Smooth muscle cell (in vitro differentiated cells): ENCODE data around the gene ZFPL1. TPM values are rescaled to one million over a fixed set of nuclear protein-coding genes. Genes with fewer than 3 reads are reported as not detected.
A peak's percentile ranks its signal among the peaks of the same experiment; 100 is the strongest.

Experiments
- DNase-seq: peaks from one replicate; lab custom pipeline; 2025; ENCODE audit not compliant: unreplicated experiment; lab: John Stamatoyannopoulos, UW
- H2AFZ ChIP-seq: fragments of 200-600 bp; sonication (generic); 2 replicates; pipeline ENCODE4 v1.6.0; 2016; ENCODE audit warnings: antibody characterized with exemption, low read depth, mild to moderate bottlenecking
- H3F3A ChIP-seq: fragments of 200-600 bp; sonication (generic); 2 replicates; pipeline ENCODE4 v1.6.0; 2017; ENCODE audit warnings: antibody characterized with exemption, low read depth
- H3K27ac ChIP-seq: fragments of 200-600 bp; sonication (generic); 2 replicates; pipeline ENCODE4 v1.5.1; 2016; ENCODE audit warnings: low read depth, mild to moderate bottlenecking
- H3K27me3 ChIP-seq: fragments of 200-600 bp; sonication (generic); 2 replicates; pipeline ENCODE4 v1.6.1; 2016; ENCODE audit warnings: low read depth, mild to moderate bottlenecking
- H3K36me3 ChIP-seq: fragments of 200-600 bp; sonication (generic); 2 replicates; pipeline ENCODE4 v1.5.1; 2016; ENCODE audit warnings: low read depth
- H3K4me1 ChIP-seq: fragments of 200-600 bp; sonication (generic); 2 replicates; pipeline ENCODE4 v1.5.1; 2016; ENCODE audit warnings: low read depth
- H3K4me2 ChIP-seq: fragments of 200-600 bp; sonication (generic); 2 replicates; pipeline ENCODE4 v1.6.0; 2016; ENCODE audit warnings: mild to moderate bottlenecking
- H3K4me3 ChIP-seq: fragments of 200-600 bp; sonication (generic); 2 replicates; pipeline ENCODE4 v1.5.1; 2016; ENCODE audit warnings: mild to moderate bottlenecking
- H3K79me2 ChIP-seq: fragments of 200-600 bp; sonication (generic); 2 replicates; pipeline ENCODE4 v1.6.0; 2016; ENCODE audit warnings: low read depth, mild to moderate bottlenecking
- H3K9ac ChIP-seq: fragments of 200-600 bp; sonication (generic); 2 replicates; pipeline ENCODE4 v1.6.0; 2016; ENCODE audit warnings: low read depth
- H3K9me3 ChIP-seq: fragments of 200-600 bp; sonication (generic); replicated peaks from 2 replicates; pipeline ENCODE4 v1.5.1; 2016; ENCODE audit warnings: low read depth
- H4K20me1 ChIP-seq: fragments of 200-600 bp; sonication (generic); 2 replicates; pipeline ENCODE4 v1.6.0; 2016; ENCODE audit warnings: low read depth
- CTCF ChIP-seq: fragments of 200-600 bp; sonication (generic); IDR thresholded peaks from 2 replicates; pipeline ENCODE4 v1.5.1; 2017; ENCODE audit warnings: borderline replicate concordance, mild to moderate bottlenecking, antibody characterized with exemption; ENCODE audit not compliant: insufficient read depth, poor library complexity, severe bottlenecking
- WGBS: methylation state at CpG from one replicate; pipeline ENCODE4 v1.1.7; 2016; ENCODE audit warnings: low lambda C conversion rate; 5-methylcytosine and 5-hydroxymethylcytosine counted together
- polyA plus RNA-seq: library from polyadenylated mRNA; unstranded; fragments of >200 nt; fragmentation: Nextera tagmentation; extraction: Ambion mirVana; gene quantifications from 2 replicates; pipeline ENCODE4 v1.2.1, GENCODE V29; 2016
- total RNA-seq: library from RNA; depleted of rRNA; stranded (reverse); fragments of >200 nt; gene quantifications from 2 replicates; pipeline ENCODE4 v1.2.3, GENCODE V29; 2014

ZFPL1 gene
- total and polyA plus RNA-seq, 2 experiments from 2014 or later = 87.1 to 91.0 TPM

- Histone ChIP-seq H2AFZ (no peak overlapping the region), H3K36me3 (no peaks in the 10 kb centered on the region), H4K20me1 (peaks cover 10% of the 10 kb centered on the region), H3K9ac (no peak overlapping the region), H3K9me3 (no peaks in the 10 kb centered on the region), H3K27me3 (no peaks in the 10 kb centered on the region), H3K79me2 (peaks cover 28% of the 10 kb centered on the region), H3K4me2 (no peak overlapping the region), H3F3A (no peaks in the 10 kb centered on the region), H3K4me1 (no peaks in the 10 kb centered on the region), H3K27ac (no peak overlapping the region), H3K4me3 (no peak overlapping the region)
- DNase-seq = no peak
- TF ChIP-seq CTCF = no peak
- 95% methylated on average over 8 of the region's 8 CpGs for WGBS
These were observed 18.4 kb downstream of the ZFPL1 start for GRCh38 chr11:65102142-65103095.

- Histone ChIP-seq H3K4me1 (no peaks in the 10 kb centered on the region), H3K36me3 (no peaks in the 10 kb centered on the region), H3K9me3 (no peaks in the 10 kb centered on the region), H3K79me2 (peaks cover 23% of the 10 kb centered on the region), H3F3A (no peaks in the 10 kb centered on the region), H2AFZ (no peak overlapping the region), H3K27ac (peak overlapping the region; percentile 35), H3K27me3 (no peaks in the 10 kb centered on the region), H3K4me2 (no peak overlapping the region), H3K4me3 (no peak overlapping the region), H4K20me1 (peaks cover 10% of the 10 kb centered on the region), H3K9ac (no peak overlapping the region)
- TF ChIP-seq CTCF = no peak
- DNase-seq = no peak
These were observed 19.5 kb downstream of the ZFPL1 start for GRCh38 chr11:65103476-65103875.

- Histone ChIP-seq H3K9me3 (no peaks in the 10 kb centered on the region), H3F3A (no peaks in the 10 kb centered on the region), H3K9ac (no peak overlapping the region), H3K79me2 (peaks cover 18% of the 10 kb centered on the region), H3K4me1 (no peaks in the 10 kb centered on the region), H2AFZ (no peak overlapping the region), H4K20me1 (peaks cover 10% of the 10 kb centered on the region), H3K27ac (no peak overlapping the region), H3K27me3 (no peaks in the 10 kb centered on the region), H3K36me3 (no peaks in the 10 kb centered on the region), H3K4me2 (no peak overlapping the region), H3K4me3 (no peak overlapping the region)
- no peak for DNase-seq
- WGBS = 90% methylated on average over 4 of the region's 4 CpGs
- no peak for TF ChIP-seq CTCF
These were observed 20.6 kb downstream of the ZFPL1 start for GRCh38 chr11:65104628-65105027.

- no peak for DNase-seq
- no peak overlapping the region for H2AFZ ChIP-seq
- H3K27me3 ChIP-seq = no peaks in the 10 kb centered on the region
- no peak overlapping the region for H3K4me3 ChIP-seq
- H3K4me2 ChIP-seq = no peak overlapping the region
- no peak overlapping the region for H3K27ac ChIP-seq
- H3K79me2 ChIP-seq = peaks cover 11% of the 10 kb centered on the region
- no peak for TF ChIP-seq CTCF
- 97% methylated on average over 15 of the region's 15 CpGs for WGBS
- peaks cover 15% of the 10 kb centered on the region for H4K20me1 ChIP-seq
- no peak overlapping the region for H3K9ac ChIP-seq
- peaks cover 4% of the 10 kb centered on the region for H3K4me1 ChIP-seq
- no peaks in the 10 kb centered on the region for H3F3A ChIP-seq
- no peaks in the 10 kb centered on the region for H3K36me3 ChIP-seq
- no peaks in the 10 kb centered on the region for H3K9me3 ChIP-seq
These were observed 23.1 kb downstream of the ZFPL1 start for GRCh38 chr11:65107078-65107477.
